Left kidney (tissue), 8 donors: ENCODE data around the gene ZMIZ1. TPM values are rescaled to one million over a fixed set of nuclear protein-coding genes. Genes with fewer than 3 reads are reported as not detected.

Source experiments
- DNase-seq: peaks from one replicate; pipeline ENCODE4 v3.0.0-alpha.2; 2013
- long read RNA-seq, 8 donors: transcript quantifications; one replicate each; lab custom pipeline, GENCODE V29; 2026
- polyA plus RNA-seq: library from polyadenylated mRNA; unstranded; fragments of 120-200 nt; gene quantifications from one replicate; pipeline ENCODE4 v1.2.1, GENCODE V29; 2013; ENCODE audit not compliant: insufficient read length

ZMIZ1 gene
- polyA plus RNA-seq: 70.2 TPM
- long read RNA-seq, donor 1, full-length matches to known transcripts: 1 of 42 reads
- long read RNA-seq, donor 1, partial matches to known transcripts: 41 of 42 reads
- long read RNA-seq, donor 1, other reads (novel, unspliced or antisense): 0 of 42 reads
- long read RNA-seq, donor 2, partial matches to known transcripts: 5 of 5 reads
- long read RNA-seq, donor 2, other reads (novel, unspliced or antisense): 0 of 5 reads
- long read RNA-seq, donor 3, partial matches to known transcripts: 6 of 8 reads
- long read RNA-seq, donor 3, other reads (novel, unspliced or antisense): 0 of 8 reads
- long read RNA-seq, donor 4: 0 reads
- long read RNA-seq, donor 5: 0 reads
- long read RNA-seq, donor 6, full-length matches to known transcripts: 1 of 38 reads
- long read RNA-seq, donor 6, partial matches to known transcripts: 37 of 38 reads
- long read RNA-seq, donor 6, other reads (novel, unspliced or antisense): 0 of 38 reads
- long read RNA-seq, donor 7, partial matches to known transcripts: 7 of 8 reads
- long read RNA-seq, donor 7, other reads (novel, unspliced or antisense): 0 of 8 reads
- long read RNA-seq, donor 8, full-length matches to known transcripts: 2 of 2 reads
- long read RNA-seq, donor 8, partial matches to known transcripts: 0 of 2 reads
- long read RNA-seq, donor 8, other reads (novel, unspliced or antisense): 0 of 2 reads

GRCh38 chr10:79068562-79069324 is at the start of gene ZMIZ1:
ZMIZ1 (plus strand) TSS chr10:79068966; CDS start chr10:79201633, 132,667 bp downstream.
- DNase-seq: peak; percentile 89

GRCh38 chr10:79019441-79020014 is 49.2 kb upstream of the ZMIZ1 start:
- DNase-seq: no peak

- DNase-seq: no peak
These were observed 48.7 kb upstream of the ZMIZ1 start for GRCh38 chr10:79020015-79020491.

- no peak for DNase-seq
These were observed 48.2 kb upstream of the ZMIZ1 start for GRCh38 chr10:79020605-79021004.

- no peak for DNase-seq
These were observed 47.3 kb upstream of the ZMIZ1 start for GRCh38 chr10:79021331-79021907.

GRCh38 chr10:79021948-79022499 is 46.7 kb upstream of the ZMIZ1 start:
- no peak for DNase-seq

GRCh38 chr10:79022565-79023230 is 46.1 kb upstream of the ZMIZ1 start:
- no peak for DNase-seq

GRCh38 chr10:79023240-79024162 is 45.3 kb upstream of the ZMIZ1 start:
- DNase-seq: no peak

GRCh38 chr10:79024296-79024695 is 44.5 kb upstream of the ZMIZ1 start:
- no peak for DNase-seq

- DNase-seq: no peak
These were observed 44.0 kb upstream of the ZMIZ1 start for GRCh38 chr10:79024720-79025198.

- DNase-seq: no peak
These were observed 43.5 kb upstream of the ZMIZ1 start for GRCh38 chr10:79025199-79025832.

- DNase-seq: no peak
These were observed 42.4 kb upstream of the ZMIZ1 start for GRCh38 chr10:79026341-79026761.

- no peak for DNase-seq
These were observed 42.0 kb upstream of the ZMIZ1 start for GRCh38 chr10:79026806-79027146.

GRCh38 chr10:79027147-79028055 is 41.4 kb upstream of the ZMIZ1 start:
- no peak for DNase-seq

GRCh38 chr10:79028056-79028430 is 40.7 kb upstream of the ZMIZ1 start:
- DNase-seq: no peak

GRCh38 chr10:79028451-79029010 is 40.2 kb upstream of the ZMIZ1 start:
- DNase-seq: no peak

- DNase-seq: no peak
These were observed 39.0 kb upstream of the ZMIZ1 start for GRCh38 chr10:79029478-79030390.
